Mesodermal cell (in vitro differentiated cells): ENCODE data around the gene DEXI.

Experiments
- H3K27ac ChIP-seq: 2 replicates; pipeline ENCODE4 v1.7.0; 2013; ENCODE audit warnings: mild to moderate bottlenecking, low read depth, low read length, moderate library complexity; ENCODE audit not compliant: severe bottlenecking
- H3K36me3 ChIP-seq: 2 replicates; pipeline ENCODE4 v1.7.1; 2013; ENCODE audit warnings: mild to moderate bottlenecking, low read length, moderate library complexity; ENCODE audit not compliant: control insufficient read depth, insufficient read depth
- H3K4me1 ChIP-seq: one replicate; pipeline ENCODE4 v1.7.1; 2013; ENCODE audit warnings: mild to moderate bottlenecking, low read length; ENCODE audit not compliant: insufficient read depth, control insufficient read depth, poor library complexity, severe bottlenecking
- H3K4me3 ChIP-seq: 2 replicates; pipeline ENCODE4 v1.7.0; 2013; ENCODE audit warnings: low read length, control low read depth, mild to moderate bottlenecking; ENCODE audit not compliant: insufficient read depth, poor library complexity, severe bottlenecking; ENCODE audit errors: extremely low read depth
- H3K9me3 ChIP-seq: 2 replicates; pipeline ENCODE4 v1.7.1; 2013; ENCODE audit warnings: mild to moderate bottlenecking, low read length, moderate library complexity; ENCODE audit not compliant: control insufficient read depth
- WGBS, 2 experiments: methylation state at CpG; one replicate each; pipeline ENCODE4 v1.1.5; 2013; ENCODE audit warnings: missing lambda C conversion rate in 2 of 2; ENCODE audit not compliant: insufficient coverage in 2 of 2; 5-methylcytosine and 5-hydroxymethylcytosine counted together

The DEXI gene

DNA sequence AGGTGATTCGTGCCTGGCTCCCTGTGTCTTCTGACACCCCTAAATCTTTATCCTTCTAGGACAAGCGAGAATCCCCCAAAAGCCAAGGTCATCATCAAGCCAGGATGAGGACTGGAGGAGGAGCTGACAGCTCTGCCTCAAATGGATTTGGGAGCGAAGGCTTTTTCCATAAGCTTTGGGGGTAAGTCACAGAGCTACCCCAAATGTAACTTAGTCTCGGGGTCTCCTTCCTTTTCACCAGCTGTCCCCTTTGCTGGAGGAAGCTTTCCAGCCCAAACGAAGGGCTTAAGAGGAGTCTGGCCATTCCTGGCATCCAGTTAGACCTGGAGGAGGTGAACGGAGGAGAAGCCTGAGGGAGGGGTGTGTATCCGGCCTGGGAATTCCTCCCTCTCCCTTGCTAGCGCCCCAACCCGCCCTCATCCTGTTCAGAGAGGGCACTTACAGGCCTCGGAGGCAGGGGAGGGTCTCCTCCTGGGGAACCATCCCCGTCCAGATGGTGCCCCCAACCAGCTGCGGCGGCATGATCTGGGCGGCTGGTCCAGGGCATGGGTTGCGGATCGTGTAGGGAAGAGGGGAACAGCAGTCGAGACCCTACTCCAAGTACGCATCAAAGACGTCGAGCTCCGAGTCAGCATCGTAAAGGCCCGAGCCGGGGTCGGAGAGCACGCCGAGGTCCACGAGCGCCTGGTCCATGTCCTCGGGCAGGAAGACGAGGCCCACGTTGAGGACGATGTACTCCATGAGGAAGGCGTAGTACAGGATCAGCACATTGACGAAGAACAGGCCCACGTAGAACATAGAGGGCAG is 938 bp downstream of the DEXI start:
- peak overlapping the region; percentile 61 for H3K4me3 ChIP-seq
- no peaks in the 10 kb centered on the region for H3K9me3 ChIP-seq
- no peak overlapping the region for H3K27ac ChIP-seq
- WGBS, 2 experiments, result 14 to 23% methylated on average over 11 to 17 of the region's 36 CpGs
- H3K4me1 ChIP-seq, result peaks cover 35% of the 10 kb centered on the region
- peaks cover 24% of the 10 kb centered on the region for H3K36me3 ChIP-seq

DNA sequence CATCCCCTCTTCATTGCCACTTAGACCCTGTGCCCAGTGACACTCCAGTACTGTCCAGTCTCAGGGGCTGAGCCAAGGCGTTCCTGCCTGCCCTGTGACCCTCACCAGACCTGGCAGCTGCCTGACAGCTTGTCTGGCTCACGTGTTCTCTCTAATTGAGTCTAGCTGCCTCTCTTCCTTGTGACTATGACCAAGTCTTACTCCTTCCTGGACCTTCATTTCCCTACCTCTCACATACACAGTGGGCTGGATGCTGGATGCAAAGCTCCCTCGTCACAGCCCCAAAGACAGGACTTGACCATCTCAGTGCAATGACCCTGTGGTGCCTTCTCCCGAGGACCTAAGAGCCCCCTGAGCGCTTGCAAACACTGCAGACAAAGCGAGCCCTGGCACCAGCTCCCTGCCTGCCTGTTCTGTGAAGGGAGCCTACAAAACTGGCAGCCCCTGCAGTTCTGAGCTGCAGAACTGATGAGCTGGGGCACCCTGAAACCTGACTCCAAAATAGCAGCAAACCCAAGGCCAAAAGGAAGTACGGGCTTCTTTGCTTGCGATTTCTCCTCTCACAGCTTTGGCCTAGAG is 1.7 kb downstream of the DEXI start:
- Histone ChIP-seq H3K36me3 (peaks cover 27% of the 10 kb centered on the region), H3K4me3 (peak overlapping the region; percentile 61), H3K9me3 (no peaks in the 10 kb centered on the region), H3K4me1 (peaks cover 28% of the 10 kb centered on the region), H3K27ac (no peak overlapping the region)
- 82 to 87% methylated on average over 8 of the region's 8 CpGs for WGBS, 2 experiments

DNA sequence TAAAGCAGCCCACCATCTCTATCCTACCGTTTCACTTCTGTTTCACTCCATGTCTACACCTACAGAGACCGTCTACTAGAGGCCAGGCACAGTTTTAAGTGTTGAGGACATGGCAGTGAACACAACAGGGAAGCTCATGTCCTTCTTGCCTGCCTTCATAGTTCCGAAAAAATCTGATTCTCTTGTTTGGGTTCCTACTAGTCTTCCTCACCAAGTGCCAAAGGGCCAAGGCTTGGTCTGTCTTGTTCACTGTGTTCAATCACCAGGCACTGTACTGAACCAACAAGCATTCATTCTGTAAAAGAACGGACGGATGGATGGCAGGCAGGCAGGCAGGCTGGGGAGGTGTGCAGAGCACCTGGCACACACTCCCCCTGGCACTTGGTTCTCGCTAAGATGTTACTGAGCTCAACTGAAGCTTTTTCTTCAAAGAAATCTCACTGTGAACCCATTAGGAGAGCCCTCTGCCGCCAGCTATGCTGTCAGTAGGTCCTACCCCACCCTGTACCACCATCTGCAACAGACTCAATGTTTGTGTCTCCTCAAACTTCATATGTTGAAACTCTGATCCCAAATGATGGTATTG is 2.5 kb downstream of the DEXI start:
- Histone ChIP-seq H3K9me3 (no peaks in the 10 kb centered on the region), H3K4me1 (peaks cover 23% of the 10 kb centered on the region), H3K36me3 (peaks cover 27% of the 10 kb centered on the region), H3K4me3 (no peak overlapping the region), H3K27ac (no peak overlapping the region)
- 93 to 96% methylated on average over 7 of the region's 7 CpGs for WGBS, 2 experiments

DNA sequence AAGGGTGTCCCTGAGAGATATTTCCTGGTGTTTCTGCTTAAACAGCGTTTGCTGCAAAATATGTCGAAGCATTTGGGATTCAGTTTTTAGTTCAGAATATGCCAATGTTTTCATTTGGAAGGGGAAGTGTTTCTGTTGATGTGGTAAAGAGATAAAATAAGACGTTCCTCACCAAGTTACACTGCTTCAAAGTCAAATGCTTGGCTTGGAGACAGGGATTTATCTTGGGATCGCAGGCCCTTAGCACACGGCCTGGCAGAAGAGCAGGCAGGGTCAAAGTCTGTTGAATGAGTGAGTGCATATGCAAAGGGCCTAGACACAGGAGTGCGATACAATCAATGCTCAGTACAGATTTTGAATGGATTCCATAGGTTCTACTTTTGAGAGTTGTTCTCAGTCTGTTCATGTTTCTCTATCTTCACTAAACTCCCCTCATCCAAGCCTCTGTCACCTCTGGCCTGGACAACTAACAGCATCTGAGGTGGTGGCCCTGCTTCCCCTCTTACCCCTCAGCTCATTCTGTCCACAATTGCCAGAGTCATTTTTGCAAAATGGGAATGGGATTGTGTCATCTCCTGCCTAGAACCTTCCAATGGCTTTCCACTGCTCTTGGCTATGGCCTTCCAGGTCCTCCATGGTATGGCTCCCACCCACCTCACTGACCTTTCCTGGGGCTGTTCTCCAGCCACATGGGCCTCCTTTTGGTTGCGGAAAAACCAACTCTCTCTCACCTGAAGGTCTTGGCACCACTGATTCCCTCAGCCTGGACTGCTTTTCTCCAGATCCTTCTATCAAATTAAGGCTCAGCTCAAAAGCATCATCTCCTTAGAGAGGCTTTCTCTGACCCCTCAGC is 3.2 kb downstream of the DEXI start:
- Histone ChIP-seq H3K36me3 (peaks cover 30% of the 10 kb centered on the region), H3K9me3 (no peaks in the 10 kb centered on the region), H3K4me1 (peaks cover 23% of the 10 kb centered on the region), H3K27ac (no peak overlapping the region), H3K4me3 (no peak overlapping the region)
- WGBS, 2 experiments, result 94 to 98% methylated on average over 6 to 7 of the region's 7 CpGs

DNA sequence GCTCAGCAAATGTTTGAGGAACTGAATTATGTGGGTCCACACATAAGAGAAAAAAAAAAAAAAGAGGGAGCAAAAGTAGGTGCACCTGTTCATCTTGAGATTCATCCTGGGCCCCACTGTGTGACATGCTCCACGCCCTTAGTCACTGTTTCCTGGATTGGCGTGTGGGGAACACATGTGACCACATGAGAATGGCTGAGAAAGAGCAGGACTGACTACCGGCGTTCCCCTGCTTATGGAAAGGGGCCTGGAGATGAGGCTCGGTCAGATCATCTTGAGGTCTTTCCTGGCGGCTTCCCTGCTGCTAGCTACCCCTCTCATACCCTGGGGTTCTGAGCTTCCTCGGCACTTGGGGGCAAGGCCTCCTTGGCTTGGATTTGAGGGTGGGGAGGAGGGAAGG is 3.9 kb downstream of the DEXI start:
- Histone ChIP-seq H3K27ac (no peak overlapping the region), H3K9me3 (no peaks in the 10 kb centered on the region), H3K4me3 (no peak overlapping the region), H3K36me3 (peaks cover 37% of the 10 kb centered on the region), H3K4me1 (peaks cover 23% of the 10 kb centered on the region)
- 96 to 97% methylated on average over 2 to 5 of the region's 7 CpGs for WGBS, 2 experiments

DNA sequence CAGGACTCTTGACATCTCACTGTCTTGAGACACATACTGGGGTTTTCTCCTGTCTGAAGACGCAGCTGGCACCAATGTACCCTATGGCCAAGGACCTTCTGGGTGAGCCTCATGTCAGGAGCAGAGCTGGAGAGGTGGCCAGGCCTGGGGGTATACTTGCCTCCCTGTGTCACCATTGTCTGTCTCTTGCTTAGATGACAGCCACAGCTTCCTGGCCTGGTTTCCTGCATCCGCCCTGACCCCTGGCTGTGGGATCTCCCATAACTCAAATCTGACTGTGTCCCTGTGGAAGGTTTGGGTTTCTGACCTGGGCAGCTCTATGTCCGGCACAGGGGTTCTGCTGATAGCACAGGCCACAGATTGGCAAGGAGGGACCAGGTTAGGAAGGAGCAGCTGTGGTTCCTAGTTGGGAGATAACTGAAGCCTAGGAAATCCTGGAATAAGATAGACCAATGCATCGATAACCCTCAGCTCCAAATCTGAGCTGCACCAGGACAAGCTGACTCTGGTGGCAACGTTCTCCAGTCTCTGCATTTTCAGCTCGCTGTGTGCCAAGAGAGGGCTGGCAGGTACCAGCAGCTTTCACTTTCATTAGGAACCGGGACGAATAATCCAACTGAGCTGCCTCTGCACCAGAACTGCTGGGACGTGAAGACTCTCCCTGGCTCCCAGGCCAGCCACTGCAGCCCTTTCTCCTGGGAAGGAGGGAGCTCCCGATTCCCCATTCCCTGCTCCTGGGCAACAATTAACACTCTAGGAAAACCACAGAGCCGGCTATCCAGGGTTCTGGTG is 5.0 kb downstream of the DEXI start:
- 86 to 92% methylated on average over 8 to 10 of the region's 11 CpGs for WGBS, 2 experiments
- peaks cover 46% of the 10 kb centered on the region for H3K36me3 ChIP-seq
- H3K4me1 ChIP-seq, result peaks cover 23% of the 10 kb centered on the region
- no peak overlapping the region for H3K4me3 ChIP-seq
- no peak overlapping the region for H3K27ac ChIP-seq
- no peaks in the 10 kb centered on the region for H3K9me3 ChIP-seq

DNA sequence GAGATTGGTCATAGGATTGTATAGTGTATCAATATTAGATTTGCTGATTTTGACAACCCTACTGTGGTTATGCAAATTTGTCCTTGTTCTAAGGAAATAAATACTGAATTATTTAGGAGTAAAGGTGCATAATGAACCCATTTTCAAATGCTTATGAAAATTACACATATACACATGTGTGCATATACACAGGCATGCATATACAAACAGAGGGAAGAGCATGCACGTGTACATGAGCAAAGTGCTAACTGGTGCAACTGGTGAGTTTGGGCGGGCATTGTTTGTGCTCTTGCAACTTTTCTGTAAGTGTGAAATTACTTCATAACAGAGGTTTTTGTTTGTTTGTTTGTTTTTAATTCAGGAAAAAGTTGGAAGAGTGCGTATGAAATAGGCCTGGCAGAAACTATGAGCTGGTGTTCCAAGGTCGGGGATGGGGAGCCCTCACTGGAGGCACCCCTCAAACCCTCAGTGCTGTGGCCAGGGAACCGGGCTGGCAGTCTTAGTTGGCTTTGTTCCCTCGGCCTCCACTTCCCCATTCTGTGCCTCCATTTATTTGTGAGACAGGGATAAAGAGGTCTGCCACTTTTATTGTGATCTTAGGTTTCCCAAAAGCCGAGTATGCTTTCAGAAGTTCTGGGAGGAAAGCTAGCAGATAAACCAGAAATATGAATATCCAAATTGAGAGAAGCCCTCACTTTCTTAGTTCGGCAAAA is 5.8 kb downstream of the DEXI start:
- Histone ChIP-seq H3K4me3 (no peak overlapping the region), H3K27ac (no peak overlapping the region), H3K4me1 (peaks cover 23% of the 10 kb centered on the region), H3K9me3 (no peaks in the 10 kb centered on the region), H3K36me3 (peaks cover 52% of the 10 kb centered on the region)
- 93 to 95% methylated on average over 3 to 6 of the region's 8 CpGs for WGBS, 2 experiments

DNA sequence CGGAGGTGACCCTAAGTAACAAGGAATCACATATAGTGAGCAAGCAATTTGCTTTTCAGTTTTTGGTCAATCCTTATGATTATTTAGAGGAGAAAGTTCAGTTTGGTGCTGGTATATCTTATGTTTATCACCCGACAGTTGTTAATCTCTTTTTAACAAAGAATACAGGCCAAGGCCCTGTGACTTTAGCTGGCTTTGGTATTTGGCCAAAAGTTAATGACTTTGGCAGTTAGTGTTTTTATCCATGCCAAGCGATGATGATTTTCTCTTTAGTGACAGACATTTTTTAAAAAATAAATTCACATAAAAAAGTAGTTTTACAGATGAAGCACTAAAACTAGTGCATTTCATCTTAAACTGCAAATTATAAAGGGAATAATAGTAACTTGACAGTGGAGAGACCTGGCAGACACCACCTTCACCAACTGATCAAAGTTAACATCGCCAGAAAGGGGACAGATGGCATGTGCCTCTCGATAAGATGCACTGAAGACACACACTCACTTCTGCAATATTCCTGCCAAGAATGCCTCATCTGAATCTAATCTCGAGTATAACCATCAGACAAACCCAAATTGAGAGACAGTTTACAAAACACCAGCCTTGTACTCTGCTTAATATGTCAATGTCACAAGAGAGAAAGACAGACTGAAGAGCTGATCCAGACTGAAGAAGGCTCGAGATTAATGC is 6.9 kb downstream of the DEXI start:
- Histone ChIP-seq H3K27ac (no peak overlapping the region), H3K4me3 (no peak overlapping the region), H3K36me3 (peaks cover 52% of the 10 kb centered on the region), H3K9me3 (no peaks in the 10 kb centered on the region), H3K4me1 (peaks cover 13% of the 10 kb centered on the region)
- 84 to 93% methylated on average over 2 to 3 of the region's 7 CpGs for WGBS, 2 experiments

DNA sequence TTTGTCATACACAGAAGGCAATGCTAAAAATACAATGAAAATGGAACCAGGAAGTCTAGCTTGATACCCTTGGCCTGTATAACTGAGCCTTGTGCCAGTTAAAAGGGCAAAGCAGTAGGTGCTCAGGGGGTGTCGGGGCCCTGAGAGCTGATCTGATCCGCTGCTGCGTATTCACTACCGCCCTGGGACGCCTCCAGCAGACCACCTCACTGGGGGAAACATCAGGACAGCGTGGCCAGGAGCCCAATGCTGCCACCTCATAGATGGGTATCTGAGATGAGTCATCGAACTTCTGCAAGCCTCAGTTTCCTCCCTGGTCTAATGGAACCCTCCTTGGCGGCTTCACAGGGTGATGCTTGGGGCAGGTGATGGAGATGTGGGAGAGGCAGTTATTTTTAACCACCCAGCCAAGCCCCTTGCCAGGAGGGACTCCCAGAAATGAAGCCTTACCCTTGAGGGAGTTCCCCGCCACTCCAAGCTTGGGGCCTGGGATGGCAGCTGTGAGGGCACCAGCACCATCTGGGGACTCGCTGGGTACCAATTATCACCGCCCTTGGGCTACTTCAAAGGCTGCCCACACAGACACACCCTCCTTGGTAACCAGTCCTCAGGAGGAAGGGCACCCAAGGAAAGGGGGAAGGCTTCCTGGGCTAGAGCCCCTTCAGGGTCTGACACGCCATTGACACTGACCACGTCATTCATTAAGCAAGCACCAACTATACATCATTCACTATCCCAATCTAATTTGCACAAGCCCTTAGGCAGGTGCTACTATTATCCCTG is 7.8 kb downstream of the DEXI start:
- Histone ChIP-seq H3K9me3 (no peaks in the 10 kb centered on the region), H3K36me3 (peaks cover 44% of the 10 kb centered on the region), H3K4me1 (peaks cover 7% of the 10 kb centered on the region), H3K4me3 (no peak overlapping the region), H3K27ac (no peak overlapping the region)
- 94 to 98% methylated on average over 6 to 7 of the region's 13 CpGs for whole genome bisulfite sequencing, 2 experiments
